GM12872 (cell line): Measurements from ENCODE around the gene FAM3A.
A peak's percentile ranks its signal among the peaks of the same experiment; 100 is the strongest.

Experiments used
- CTCF ChIP-seq: IDR thresholded peaks from 3 replicates; pipeline ENCODE4 v1.5.1; 2011; ENCODE audit warnings: low read depth, mild to moderate bottlenecking, low read length, moderate library complexity; ENCODE audit not compliant: insufficient read depth

FAM3A gene

GRCh38 chrX:154542723-154543424 lies 26.8 kb upstream of the FAM3A start:
- no peak for TF ChIP-seq CTCF

GRCh38 chrX:154541896-154542722 lies 26.1 kb upstream of the FAM3A start:
- no peak for TF ChIP-seq CTCF

GRCh38 chrX:154541589-154541895 lies 25.5 kb upstream of the FAM3A start:
- no peak for TF ChIP-seq CTCF

GRCh38 chrX:154540897-154541535 lies 25.0 kb upstream of the FAM3A start:
- TF ChIP-seq CTCF = no peak

GRCh38 chrX:154539077-154539476 lies 23.0 kb upstream of the FAM3A start:
- TF ChIP-seq CTCF = no peak

- no peak for TF ChIP-seq CTCF
Measured at GRCh38 chrX:154535892-154536291, 19.9 kb upstream of the FAM3A start.

GRCh38 chrX:154534526-154535322 lies 18.7 kb upstream of the FAM3A start:
- peak; percentile 90 for TF ChIP-seq CTCF
